Omental fat pad (tissue), 4 donors: ENCODE measurements around the gene DNAH11. TPM values are rescaled to one million over a fixed set of nuclear protein-coding genes. Genes with fewer than 3 reads are reported as not detected.
"Not testable (repeated sequence)": the region's sequence is repeated elsewhere in the genome, so short reads cannot be mapped to it uniquely, and the experiment has no call there.

ENCODE experiments used
- ATAC-seq: fragments of 150-250 bp; one replicate; pipeline ENCODE4 v1.9.1; 2016; ENCODE audit warnings: mild to moderate bottlenecking, moderate library complexity; ENCODE audit not compliant: low FRiP score
- DNase-seq: peaks from one replicate; pipeline ENCODE4 v3.0.0-alpha.2; 2019; ENCODE audit warnings: low spot score
- total RNA-seq, 4 donors: library from RNA; depleted of rRNA; stranded (reverse); fragments of >200 nt; gene quantifications; one replicate each; pipeline ENCODE4 v1.1.0, GENCODE V29; 2016
- TF ChIP-seq, protein P1 (sequence below), 3 donors: fragments of 450-650 bp; IDR thresholded peaks; one replicate each; pipeline ENCODE4 v1.5.1; 2016 to 2017; ENCODE audit warnings: antibody characterized with exemption in 3 of 3, mild to moderate bottlenecking in 3 of 3, moderate library complexity in 2 of 3

The DNAH11 gene
- total RNA-seq, 4 donors from 2014 or later = 0.32 to 0.88 (median 0.49) TPM

- TF ChIP-seq, protein P1, sequence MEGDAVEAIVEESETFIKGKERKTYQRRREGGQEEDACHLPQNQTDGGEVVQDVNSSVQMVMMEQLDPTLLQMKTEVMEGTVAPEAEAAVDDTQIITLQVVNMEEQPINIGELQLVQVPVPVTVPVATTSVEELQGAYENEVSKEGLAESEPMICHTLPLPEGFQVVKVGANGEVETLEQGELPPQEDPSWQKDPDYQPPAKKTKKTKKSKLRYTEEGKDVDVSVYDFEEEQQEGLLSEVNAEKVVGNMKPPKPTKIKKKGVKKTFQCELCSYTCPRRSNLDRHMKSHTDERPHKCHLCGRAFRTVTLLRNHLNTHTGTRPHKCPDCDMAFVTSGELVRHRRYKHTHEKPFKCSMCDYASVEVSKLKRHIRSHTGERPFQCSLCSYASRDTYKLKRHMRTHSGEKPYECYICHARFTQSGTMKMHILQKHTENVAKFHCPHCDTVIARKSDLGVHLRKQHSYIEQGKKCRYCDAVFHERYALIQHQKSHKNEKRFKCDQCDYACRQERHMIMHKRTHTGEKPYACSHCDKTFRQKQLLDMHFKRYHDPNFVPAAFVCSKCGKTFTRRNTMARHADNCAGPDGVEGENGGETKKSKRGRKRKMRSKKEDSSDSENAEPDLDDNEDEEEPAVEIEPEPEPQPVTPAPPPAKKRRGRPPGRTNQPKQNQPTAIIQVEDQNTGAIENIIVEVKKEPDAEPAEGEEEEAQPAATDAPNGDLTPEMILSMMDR (IDR thresholded peaks at IDR 0.05) = no peak
- ATAC-seq (no peak), DNase-seq (no peak)
These were observed 286.9 kb downstream of the DNAH11 start for GRCh38 chr7:21829731-21830130.

DNA sequence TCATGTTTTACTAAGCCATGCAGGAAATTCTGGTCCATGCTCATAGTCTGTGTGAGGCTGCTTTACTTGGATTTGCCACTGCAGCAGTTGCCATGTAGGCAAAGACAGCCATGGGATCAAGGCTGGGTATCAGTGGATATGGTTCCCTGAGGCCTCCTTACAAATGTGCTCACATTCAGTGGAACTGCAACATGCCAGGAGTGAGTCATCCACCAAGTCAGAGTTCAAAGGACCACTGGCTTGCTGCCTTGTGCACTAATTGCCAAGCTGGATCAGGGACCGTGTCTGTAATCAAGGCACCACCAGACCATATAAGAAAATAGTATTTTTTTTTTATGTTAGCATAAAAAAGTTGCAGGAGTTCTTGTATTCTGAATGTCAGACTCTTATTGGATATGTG is 301.9 kb downstream of the DNAH11 start:
- no peak for ATAC-seq
- TF ChIP-seq, protein P1 (IDR thresholded peaks at IDR 0.05) = no peak
- DNase-seq = no peak

GRCh38 chr7:21850531-21851285 is 307.9 kb downstream of the DNAH11 start:
- TF ChIP-seq, protein P1 (IDR thresholded peaks at IDR 0.05) = no peak
- no peak for DNase-seq
- no peak for ATAC-seq

DNA sequence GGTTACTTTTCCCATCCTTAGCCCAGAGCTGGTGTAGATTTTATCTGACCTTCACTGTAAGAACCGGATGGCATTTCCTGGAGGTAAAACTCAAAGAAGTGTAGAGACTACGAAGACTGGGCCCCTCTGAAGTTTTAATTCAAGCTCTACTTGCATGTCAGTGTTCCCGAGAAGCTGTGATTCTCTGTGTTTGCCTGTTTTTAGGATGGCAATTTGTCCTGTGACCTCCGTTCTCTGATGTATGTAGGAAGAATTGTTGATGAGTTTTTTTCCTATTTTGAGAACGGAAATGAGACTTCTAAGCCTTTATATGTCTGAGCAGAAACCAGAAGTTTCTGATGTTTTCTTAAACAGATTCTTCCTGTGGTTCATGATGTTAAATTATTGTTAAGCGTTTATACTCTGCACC is 308.7 kb downstream of the DNAH11 start:
- DNase-seq = no peak
- TF ChIP-seq, protein P1 (IDR thresholded peaks at IDR 0.05) = no peak
- no peak for ATAC-seq

DNA sequence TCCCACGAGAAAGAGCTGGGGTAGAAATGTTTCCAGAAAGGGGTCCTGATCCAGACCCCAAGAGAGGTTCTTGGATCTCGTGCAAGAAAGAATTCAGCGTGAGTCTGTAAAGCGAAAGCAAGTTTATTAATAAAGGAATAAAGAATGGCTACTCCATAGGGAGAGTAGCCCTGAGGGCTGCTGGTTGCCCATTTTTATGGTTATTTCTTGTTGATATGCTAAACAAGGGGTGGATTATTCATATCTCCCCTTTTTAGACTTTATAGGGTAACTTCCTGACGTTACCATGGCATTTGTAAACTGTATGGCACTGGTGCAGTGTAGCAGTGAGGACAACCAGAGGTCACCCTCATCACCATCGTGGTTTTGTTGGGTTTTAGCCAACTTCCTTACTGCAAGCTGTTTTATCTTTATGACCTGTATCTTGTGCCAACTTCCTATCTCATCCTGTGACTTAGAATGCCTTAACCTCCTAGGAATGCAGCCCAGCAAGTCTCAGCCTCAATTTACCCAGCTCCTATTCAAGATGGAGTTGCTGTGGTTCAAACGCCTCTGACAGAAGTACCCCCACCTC is 322.9 kb downstream of the DNAH11 start:
- ATAC-seq, DNase-seq: not testable (repeated sequence)

- no peak for DNase-seq
- TF ChIP-seq, protein P1 (IDR thresholded peaks at IDR 0.05) = no peak
- ATAC-seq = no peak
These were observed 323.9 kb downstream of the DNAH11 start for GRCh38 chr7:21866731-21867130.

DNA sequence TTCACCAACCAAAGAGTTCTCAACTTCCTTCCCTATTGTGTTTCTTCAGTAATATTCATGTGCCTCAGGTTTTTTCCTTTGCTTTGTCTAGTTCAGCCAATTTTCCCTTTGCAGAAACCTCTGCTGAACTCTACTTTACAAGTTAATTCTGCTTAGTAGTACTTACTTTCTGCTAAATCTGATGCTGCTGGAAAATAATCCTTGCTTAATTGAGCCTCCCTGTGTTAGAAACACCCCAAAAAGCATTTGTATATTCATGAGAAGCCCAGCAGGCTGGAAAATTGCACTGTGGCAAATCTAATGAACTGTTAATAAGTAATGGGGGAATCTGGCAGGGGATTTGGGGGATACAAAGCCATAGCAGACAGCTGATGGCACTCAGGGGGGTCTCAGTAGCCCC is 324.4 kb downstream of the DNAH11 start:
- ATAC-seq = no peak
- TF ChIP-seq, protein P1 (IDR thresholded peaks at IDR 0.05) = no peak
- DNase-seq = no peak
